Keratinocyte (primary cell): Measurements from ENCODE around the gene FAM53A.

ENCODE experiments used
- EZH2 ChIP-seq: IDR thresholded peaks from one replicate; pipeline ENCODE4 v1.6.1; 2012; ENCODE audit warnings: inconsistent platforms, mild to moderate bottlenecking, low read length, moderate library complexity
- TF ChIP-seq, protein P1 (sequence below), 3 experiments: IDR thresholded peaks in 1 of 3; conservative IDR thresholded peaks in 1 of 3; optimal IDR thresholded peaks in 1 of 3; 2 replicates in 2 of 3; 3 replicates in 1 of 3; pipeline versions ENCODE3 to v1.5.1; 2011; ENCODE audit warnings: low read length in 3 of 3, mild to moderate bottlenecking in 3 of 3, moderate library complexity in 2 of 3, control low read depth in 1 of 3, inconsistent platforms in 1 of 3; ENCODE audit not compliant: insufficient read depth in 2 of 3; ENCODE audit errors: extremely low read depth in 1 of 3

DNA sequence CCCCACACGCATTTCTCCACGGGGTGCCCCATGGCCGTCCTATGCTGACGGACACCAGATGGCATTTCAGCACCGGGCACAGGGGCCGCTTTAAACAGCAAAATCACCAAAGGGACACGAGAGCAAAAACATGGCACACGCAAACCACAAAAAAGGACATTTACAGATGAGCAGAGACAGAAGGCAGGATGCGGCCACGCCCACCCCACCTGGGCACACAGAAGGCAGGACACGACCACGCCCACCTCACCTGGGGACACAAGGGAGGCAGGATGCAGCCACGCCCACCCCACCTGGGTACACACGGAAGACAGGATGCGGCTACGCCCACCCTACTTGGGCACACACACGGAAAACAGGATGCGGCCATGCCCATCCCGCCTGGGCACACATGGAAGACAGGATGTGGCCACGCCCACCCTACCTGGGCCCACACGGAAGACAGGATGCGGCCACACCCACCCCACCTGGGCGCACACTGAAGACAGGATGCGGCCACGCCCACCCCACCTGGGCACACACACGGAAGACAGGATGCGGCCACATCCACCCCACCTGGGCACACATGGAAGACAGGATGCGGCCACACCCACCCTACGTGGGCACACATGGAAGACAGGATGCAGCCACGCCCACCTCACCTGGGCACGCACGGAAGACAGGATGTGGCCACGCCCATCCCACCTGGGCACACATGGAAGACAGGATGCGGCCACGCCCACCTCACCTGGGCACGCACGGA lies 69.1 kb downstream of the FAM53A start:
- TF ChIP-seq, protein P1, sequence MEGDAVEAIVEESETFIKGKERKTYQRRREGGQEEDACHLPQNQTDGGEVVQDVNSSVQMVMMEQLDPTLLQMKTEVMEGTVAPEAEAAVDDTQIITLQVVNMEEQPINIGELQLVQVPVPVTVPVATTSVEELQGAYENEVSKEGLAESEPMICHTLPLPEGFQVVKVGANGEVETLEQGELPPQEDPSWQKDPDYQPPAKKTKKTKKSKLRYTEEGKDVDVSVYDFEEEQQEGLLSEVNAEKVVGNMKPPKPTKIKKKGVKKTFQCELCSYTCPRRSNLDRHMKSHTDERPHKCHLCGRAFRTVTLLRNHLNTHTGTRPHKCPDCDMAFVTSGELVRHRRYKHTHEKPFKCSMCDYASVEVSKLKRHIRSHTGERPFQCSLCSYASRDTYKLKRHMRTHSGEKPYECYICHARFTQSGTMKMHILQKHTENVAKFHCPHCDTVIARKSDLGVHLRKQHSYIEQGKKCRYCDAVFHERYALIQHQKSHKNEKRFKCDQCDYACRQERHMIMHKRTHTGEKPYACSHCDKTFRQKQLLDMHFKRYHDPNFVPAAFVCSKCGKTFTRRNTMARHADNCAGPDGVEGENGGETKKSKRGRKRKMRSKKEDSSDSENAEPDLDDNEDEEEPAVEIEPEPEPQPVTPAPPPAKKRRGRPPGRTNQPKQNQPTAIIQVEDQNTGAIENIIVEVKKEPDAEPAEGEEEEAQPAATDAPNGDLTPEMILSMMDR (optimal IDR thresholded peaks at IDR 0.05 in 1 of 3, IDR thresholded peaks at IDR 0.05 in 1 of 3, conservative IDR thresholded peaks at IDR 0.05 in 1 of 3; ENCODE audit: extremely low read depth in 1 of 3, insufficient read depth in 2 of 3, low read length in 3 of 3), result no peak
- no peak for TF ChIP-seq EZH2
